GM18951 (cell line): Measurements from ENCODE around the gene AKAP9.
"Not testable (repeated sequence)": the region's sequence is repeated elsewhere in the genome, so short reads cannot be mapped to it uniquely, and the experiment has no call there.

ENCODE experiments used
- POLR2A ChIP-seq: IDR thresholded peaks from 4 replicates; pipeline ENCODE4 v1.6.1; 2011; ENCODE audit warnings: mild to moderate bottlenecking; ENCODE audit not compliant: insufficient read length, insufficient read depth; ENCODE audit errors: extremely low read depth
- in situ Hi-C: fragments of 300-500 bp; cut with MboI; formaldehyde crosslinking; loops from one replicate; pipeline ENCODE4 v1.12.0; 2022; ENCODE audit warnings: low sequenced_read_pairs, mixed read lengths, inconsistent platforms; ENCODE audit not compliant: unreplicated experiment

The AKAP9 gene

GRCh38 chr7:91940572-91941341 lies at the start of gene AKAP9:
TSS of gene AKAP9 (plus strand) at chr7:91940862. CDS start at chr7:91941100, 238 bp downstream.
- peak; percentile 84 for TF ChIP-seq POLR2A
- in situ Hi-C loops: no loop called here

- no peak for TF ChIP-seq POLR2A
- in situ Hi-C loops: no loop called here
Measured at GRCh38 chr7:91892099-91892705, 48.5 kb upstream of the AKAP9 start.

- in situ Hi-C loops: no loop called here
- no peak for TF ChIP-seq POLR2A
Measured at GRCh38 chr7:91892821-91893340, 47.8 kb upstream of the AKAP9 start.

GRCh38 chr7:91893699-91894098 lies 47.0 kb upstream of the AKAP9 start:
- in situ Hi-C loops: not testable (repeated sequence)

- TF ChIP-seq POLR2A: no peak
- in situ Hi-C loops: no loop called here
Measured at GRCh38 chr7:91894781-91895480, 45.7 kb upstream of the AKAP9 start.

GRCh38 chr7:91898240-91898992 lies 42.2 kb upstream of the AKAP9 start:
- no peak for TF ChIP-seq POLR2A
- in situ Hi-C loops: no loop called here

GRCh38 chr7:91899563-91899962 lies 41.1 kb upstream of the AKAP9 start:
- no peak for TF ChIP-seq POLR2A
- in situ Hi-C loops: no loop called here

GRCh38 chr7:91910171-91910570 lies 30.5 kb upstream of the AKAP9 start:
- in situ Hi-C loops: no loop called here
- TF ChIP-seq POLR2A: no peak

GRCh38 chr7:91911121-91911520 lies 29.5 kb upstream of the AKAP9 start:
- in situ Hi-C loops: no loop called here
- TF ChIP-seq POLR2A: no peak

GRCh38 chr7:91912494-91912893 lies 28.2 kb upstream of the AKAP9 start:
- TF ChIP-seq POLR2A: no peak
- in situ Hi-C loops: no loop called here

GRCh38 chr7:91913612-91914011 lies 27.1 kb upstream of the AKAP9 start:
- TF ChIP-seq POLR2A: no peak

GRCh38 chr7:91915401-91916050 lies 25.1 kb upstream of the AKAP9 start:
- in situ Hi-C loops: no loop called here
- no peak for TF ChIP-seq POLR2A

More at GRCh38 chr7:91913612-91914011, 27.1 kb upstream of the AKAP9 start:
- in situ Hi-C loops: no loop called here
